ENCODE results near the gene DNASE2.
"Not testable (repeated sequence)": the region's sequence is repeated elsewhere in the genome, so short reads cannot be mapped to it uniquely, and the experiment has no call there.

DNASE2 gene

DNA sequence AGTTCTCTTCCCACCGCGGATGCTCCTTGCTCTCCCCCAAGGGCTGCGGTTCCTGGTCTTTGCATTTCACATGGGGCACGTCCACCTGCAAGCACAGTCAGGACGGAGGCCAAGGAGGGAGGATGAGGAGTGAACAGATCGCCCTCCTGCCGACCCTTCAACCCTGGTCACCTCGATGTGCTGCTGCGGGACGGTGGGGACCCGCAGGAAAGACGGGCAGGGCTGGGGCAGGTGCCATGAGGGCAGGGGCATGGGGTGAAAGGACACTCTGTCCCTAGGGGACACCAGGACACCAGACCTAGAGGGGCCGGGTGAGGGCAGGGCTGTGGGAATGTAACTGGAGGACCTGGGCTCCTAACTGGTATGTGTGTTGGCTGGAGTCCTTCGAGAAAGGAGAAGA, 37.0 kb upstream of the DNASE2 start:
- POLR2A ChIA-PET, result no interaction called here
- no peak for TF ChIP-seq CTCF (IDR thresholded peaks at IDR 0.05; ENCODE audit: control extremely low read depth, extremely low read depth, low read depth, missing control alignments)
- DNase-seq (ENCODE audit: extremely low spot score), result no peak
- CTCF ChIA-PET, result no interaction called here

DNA sequence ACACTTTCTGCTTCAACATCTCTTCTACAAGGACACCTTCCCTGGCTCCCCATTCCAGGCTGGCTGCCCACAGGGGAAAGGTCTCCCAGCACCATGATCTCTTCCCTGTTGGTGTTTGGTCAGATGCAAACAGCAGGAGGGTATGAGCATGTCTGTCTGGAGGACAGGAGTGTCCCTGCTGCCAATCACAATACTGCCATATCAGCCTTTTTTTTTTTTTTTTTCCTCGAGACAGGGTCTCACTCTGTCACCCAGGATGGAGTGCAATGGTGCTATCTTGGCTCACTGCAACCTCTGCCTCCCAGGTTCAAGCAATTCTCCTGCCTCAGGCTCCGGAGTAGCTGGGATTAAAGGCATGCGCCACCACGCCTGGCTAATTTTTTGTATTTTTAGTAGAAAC, 34.6 kb upstream of the DNASE2 start:
- POLR2A ChIA-PET; DNase-seq (ENCODE audit: extremely low spot score): not testable (repeated sequence)
- CTCF ChIA-PET, result interaction anchor here (0.9 to 7.8 kb wide), 3 partner anchors 9 to 50 kb away, joined by 3 to 30 read pairs (median 13); no protein-coding TSS in a partner anchor

DNA sequence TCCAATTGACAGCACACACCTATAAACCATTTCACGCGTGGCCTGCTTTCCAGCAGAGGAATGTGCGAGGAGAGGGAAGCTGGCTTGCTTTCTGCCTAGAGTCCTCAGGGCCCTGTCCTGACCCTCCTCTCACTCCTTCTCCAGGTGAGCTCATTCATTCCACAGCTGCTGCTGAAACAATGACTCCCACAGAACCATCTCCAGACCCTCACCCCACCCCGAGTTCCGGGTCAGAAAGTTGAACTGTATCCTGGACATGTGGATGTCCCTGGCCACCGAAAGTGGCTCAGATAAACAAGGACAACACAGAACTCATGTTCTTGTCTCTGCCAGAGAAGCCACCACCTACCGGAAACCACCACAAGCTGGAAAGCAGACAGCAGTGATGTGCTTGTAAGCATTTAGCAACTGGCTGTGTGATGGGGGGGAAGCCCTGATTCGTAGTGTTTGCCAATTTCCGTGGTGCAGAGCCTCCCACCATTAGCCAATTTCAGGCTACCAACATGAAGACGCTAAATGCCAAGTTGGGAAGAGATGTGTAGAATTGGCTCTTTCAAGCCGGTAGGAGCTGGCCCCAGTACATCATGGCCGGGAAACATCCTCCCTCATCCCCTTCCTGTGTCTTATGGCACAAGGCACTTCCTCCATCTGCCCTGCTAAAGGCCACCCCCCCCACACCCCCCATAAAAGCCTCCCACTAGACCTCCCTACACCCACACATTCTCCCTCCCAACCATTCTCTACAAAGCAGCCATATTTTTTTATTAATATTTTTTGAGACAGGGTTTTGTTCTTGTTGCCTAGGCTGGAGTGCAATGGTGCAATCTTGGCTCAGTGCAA, 32.8 kb upstream of the DNASE2 start:
- ChIA-PET POLR2A (interaction anchor here (0.5 to 1.0 kb wide), 3 partner anchors 15 to 53 kb away, joined by 3 to 7 read pairs (median 4); no protein-coding TSS in a partner anchor), CTCF (interaction anchor here (1.1 to 7.8 kb wide), 4 partner anchors 14 to 67 kb away, joined by 4 to 30 read pairs (median 10); no protein-coding TSS in a partner anchor)
- DNase-seq (ENCODE audit: extremely low spot score), result no peak
- TF ChIP-seq CTCF (IDR thresholded peaks at IDR 0.05; ENCODE audit: control extremely low read depth, extremely low read depth, low read depth, missing control alignments), result no peak

DNA sequence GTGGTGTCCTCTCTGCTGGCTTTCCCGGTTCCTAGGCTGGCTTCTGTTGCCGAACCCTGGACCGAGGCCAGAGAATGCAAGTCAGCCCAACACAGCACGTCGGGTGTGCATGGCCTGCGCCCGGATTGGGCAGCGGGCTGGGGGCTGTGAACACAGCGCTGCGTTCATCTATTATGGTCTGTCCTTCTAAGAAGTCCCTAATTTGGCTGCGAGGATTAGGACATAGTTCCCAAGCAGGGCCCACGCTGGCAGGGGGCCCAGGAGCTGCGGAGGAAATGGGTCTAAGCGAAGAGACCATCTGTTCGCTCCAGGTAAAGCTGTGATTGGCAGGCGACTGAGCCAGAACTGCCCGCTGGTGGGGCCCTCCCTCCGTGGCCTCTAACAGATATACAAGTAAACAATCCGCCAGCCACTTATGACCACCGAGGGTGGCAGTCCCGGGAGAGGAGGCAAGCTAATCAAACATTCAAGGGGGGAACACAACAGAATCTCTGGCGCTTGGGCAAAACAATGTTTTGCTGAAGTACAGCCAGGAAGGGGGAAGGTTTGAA, 31.8 kb upstream of the DNASE2 start:
- TF ChIP-seq CTCF (IDR thresholded peaks at IDR 0.05; ENCODE audit: control extremely low read depth, extremely low read depth, low read depth, missing control alignments), result no peak
- ChIA-PET POLR2A (interaction anchor here (0.5 kb wide), 1 partner anchor 40 kb away, joined by 4 read pairs; no protein-coding TSS in a partner anchor), CTCF (interaction anchor here (1.0 to 7.8 kb wide), 5 partner anchors 13 to 153 kb away, joined by 3 to 30 read pairs (median 8); no protein-coding TSS in a partner anchor)
- DNase-seq (ENCODE audit: extremely low spot score), result no peak

DNA sequence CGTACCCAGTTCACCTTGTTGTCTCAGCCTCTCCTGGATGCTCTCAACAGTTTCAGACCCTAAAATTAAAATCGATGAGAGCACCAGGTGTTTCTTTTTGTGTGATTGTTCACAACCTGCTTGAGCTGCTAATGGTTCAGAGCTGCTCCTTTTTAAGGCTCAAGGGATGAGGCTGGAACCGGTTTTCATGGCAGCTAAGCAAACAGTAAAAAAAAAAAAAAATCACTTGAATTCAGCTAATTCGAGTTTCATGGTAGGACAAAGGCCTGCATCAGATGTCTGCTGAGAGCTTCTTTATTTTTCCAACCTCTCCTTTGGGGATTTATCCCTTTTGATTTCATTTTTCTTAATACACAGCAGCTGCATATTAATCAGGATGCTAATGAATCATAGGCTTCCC, 31.3 kb upstream of the DNASE2 start:
- ChIA-PET POLR2A (no interaction called here), CTCF (interaction anchor here (1.0 to 7.8 kb wide), 5 partner anchors 12 to 152 kb away, joined by 3 to 30 read pairs (median 8); no protein-coding TSS in a partner anchor)
- no peak for DNase-seq (ENCODE audit: extremely low spot score)
- no peak for TF ChIP-seq CTCF (IDR thresholded peaks at IDR 0.05; ENCODE audit: control extremely low read depth, extremely low read depth, low read depth, missing control alignments)

DNA sequence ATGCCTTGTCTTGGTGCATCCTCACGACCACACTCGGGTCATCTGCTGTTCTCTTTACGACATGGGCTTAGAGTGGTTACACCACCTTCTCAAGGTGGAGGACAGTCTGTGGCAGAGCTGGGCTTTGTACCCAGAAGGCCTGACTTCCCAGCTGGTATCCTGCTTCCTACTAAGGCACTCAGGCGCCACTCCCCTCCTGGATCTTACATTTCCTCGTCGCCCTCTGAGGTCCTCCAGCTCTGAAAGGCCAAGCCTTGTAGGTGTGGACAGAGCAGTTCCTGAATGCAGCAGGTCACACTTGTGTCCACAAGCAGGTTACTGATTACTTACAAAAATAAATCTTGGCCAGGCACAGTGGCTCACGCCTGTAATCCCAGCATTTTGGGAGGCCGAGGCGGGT, 25.9 kb upstream of the DNASE2 start:
- no peak for TF ChIP-seq CTCF (IDR thresholded peaks at IDR 0.05; ENCODE audit: control extremely low read depth, extremely low read depth, low read depth, missing control alignments)
- CTCF ChIA-PET, result interaction anchor here (1.3 to 2.9 kb wide), 4 partner anchors 9 to 60 kb away, joined by 3 to 11 read pairs (median 7); partner anchors contain the start of gene SYCE2
- POLR2A ChIA-PET, result interaction anchor here (0.6 kb wide), 1 partner anchor 28 kb away, joined by 13 read pairs; no protein-coding TSS in a partner anchor
- DNase-seq (ENCODE audit: extremely low spot score), result no peak

Data from GM10248 (cell line).